Glomerular endothelial cell (primary cell): ENCODE measurements around the gene RAI1. TPM values are rescaled to one million over a fixed set of nuclear protein-coding genes. Genes with fewer than 3 reads are reported as not detected.

ENCODE experiments used
- DNase-seq: peaks from one replicate; pipeline ENCODE4 v3.0.0-alpha.2; 2011; ENCODE audit warnings: low read depth, low spot score; ENCODE audit errors: extremely low read depth
- total RNA-seq: library from RNA; depleted of rRNA; stranded (reverse); fragments of >200 nt; gene quantifications from 2 replicates; pipeline ENCODE4 v1.2.3, GENCODE V29; 2015

Gene RAI1
- total RNA-seq, 1 donor from 2014 or later = 64.9 TPM

DNA sequence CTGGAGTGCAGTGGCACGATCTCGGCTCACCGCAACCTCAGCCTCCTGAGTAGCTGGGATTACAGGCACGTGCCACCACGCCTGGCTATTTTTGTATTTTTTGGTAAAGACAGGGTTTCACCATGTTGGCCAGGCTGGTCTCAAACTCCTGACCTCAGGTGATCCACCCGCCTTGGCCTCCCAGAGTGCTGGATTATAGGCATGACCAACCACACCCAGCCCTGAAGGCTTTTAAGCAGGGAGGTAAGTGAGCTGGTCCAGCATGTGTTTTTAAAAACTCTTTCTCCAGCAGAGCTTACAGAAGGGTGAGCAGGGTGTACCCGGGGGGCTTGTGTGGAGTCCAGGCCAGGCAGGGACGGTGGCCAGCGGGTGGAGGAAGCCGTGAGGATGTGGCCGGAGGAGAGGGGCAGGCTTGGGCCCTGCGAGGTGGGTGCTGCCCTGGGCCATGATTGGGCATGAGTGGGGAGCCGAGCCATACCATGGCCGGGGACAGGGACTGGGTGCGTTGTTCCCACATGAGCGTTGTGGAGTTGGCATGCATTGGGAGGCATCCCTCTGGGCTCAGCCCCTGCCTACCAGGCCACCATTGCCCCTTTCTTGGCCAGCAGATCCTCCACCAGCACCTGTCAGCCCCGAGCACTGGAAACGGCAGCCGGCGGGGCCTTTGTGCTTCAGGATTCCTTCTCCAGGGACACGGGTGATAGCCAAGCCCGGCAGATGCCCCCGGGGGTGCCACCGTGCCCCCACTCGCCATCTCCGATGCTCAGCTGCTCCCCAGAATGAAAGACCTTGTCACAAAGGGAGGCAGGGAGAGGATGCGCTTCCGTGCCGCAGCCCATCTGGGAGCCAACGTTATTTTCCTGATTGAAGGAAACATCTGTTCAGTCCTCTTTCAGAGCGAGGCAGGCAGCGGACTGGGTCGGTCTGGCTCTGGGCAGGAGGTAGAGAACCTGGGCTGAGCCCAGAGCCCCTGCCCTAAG, 64.5 kb downstream of the RAI1 start:
- DNase-seq = no peak

DNA sequence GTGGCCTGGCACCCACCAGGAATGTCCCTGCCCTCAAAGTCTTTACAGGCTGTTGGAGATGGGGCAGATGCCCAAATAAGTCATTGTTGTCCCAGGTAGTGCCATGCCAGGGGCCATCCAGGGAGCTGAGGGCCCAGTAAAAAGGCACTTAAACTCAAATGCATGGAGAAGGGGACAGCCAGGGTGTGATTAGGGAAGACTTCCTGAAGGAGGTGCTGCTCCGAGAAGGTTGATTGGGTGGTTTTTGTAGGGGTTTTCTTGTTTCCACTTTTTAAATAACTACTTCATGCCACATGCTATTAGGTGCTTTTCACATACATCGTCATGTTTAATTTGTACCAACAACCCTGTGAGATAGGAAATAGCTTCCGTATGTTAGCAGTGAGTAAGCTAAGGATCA, 66.9 kb downstream of the RAI1 start:
- DNase-seq = no peak

DNA sequence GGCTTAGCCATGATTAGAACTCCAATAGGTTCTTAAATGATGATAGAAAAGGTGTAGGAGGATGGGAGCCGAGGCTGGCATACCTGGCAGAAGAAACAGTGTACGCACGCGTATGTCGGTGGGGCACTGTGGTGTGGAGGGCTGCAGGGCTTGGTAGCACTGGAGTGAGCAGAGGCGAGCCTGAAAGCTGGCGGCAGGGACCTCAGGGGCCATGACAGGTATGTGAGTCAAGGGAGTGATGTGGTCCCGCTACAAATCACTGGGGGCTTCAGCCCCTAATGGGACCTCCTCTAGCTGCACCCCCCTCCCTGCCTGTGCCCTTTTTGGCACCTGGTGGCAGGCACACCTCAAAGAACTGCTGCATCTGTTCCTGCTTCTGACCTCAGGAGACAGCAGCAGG, 67.3 kb downstream of the RAI1 start:
- no peak for DNase-seq

DNA sequence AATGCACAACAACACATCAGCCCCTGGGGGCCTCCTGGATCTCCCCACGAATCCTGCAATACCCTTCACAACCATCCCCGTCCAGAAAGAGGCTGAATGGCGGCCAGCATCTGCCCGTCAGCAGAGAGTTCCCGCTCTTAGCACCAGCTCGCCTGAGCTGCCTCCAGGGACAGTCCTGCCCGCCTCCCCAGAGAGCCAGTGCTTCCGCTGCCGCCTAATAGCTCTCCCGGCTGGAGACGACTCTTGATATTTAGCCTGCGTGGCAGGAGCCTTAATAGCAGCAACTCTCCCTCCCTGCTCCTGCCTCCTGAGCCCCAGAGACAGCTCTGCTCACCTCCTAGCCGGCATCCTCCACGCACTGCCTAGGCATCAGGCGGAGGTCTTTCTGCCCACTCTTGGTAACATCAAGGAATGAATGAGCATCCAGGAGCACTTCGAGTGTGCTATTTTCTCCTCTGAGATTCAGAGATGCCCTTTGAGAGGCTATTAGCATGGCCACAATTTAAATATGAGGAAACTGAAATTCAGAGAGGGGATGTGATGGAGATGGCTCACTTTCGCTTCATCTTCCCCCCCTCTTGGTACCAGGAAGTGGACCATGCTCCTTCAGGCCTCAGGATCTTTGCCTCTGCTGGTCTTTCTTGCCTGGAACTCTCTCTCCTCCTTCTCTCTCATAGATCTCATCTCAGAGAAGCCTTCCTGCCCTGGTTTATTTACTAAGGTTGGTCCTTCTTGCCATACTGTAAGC, 67.9 kb downstream of the RAI1 start:
- DNase-seq = no peak

DNA sequence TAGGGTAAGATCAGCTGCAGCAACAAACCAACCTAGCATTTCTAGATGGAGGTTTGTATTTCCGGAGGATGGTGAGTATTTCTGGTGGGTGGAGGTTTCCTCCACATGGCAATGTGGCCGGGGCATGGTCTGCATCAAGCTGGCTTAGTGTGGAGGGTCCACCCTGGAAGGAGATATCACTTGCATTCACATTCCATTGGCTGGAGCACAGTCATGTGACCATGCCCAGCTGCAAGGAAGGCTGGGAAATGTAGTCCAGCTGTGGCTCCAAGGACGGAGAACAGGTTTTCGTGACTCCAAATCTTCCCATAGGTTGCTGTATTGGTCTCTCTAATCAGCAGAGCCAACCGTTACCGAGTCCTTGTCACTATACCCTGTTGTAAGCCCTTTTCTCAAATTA, 68.7 kb downstream of the RAI1 start:
- no peak for DNase-seq

DNA sequence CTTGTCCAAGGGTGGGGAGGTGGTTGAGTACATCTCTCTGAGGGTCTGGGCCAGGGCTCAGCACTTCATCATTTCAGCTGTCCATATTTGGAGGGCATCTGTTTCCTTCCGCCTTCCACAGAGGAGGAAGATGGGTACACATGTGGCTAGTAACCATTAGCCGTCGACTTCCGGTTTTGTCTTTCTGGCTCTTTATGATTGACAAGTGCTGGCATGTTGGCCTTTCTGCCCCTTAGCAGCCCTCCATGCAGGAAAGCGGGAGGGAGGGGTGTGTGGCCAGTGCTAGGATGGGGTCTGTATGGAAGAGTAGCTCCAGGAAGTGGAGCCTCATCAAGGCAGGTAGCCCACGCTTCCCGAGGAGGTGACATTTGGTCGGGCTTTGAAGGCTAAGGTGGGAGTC, 69.6 kb downstream of the RAI1 start:
- no peak for DNase-seq

DNA sequence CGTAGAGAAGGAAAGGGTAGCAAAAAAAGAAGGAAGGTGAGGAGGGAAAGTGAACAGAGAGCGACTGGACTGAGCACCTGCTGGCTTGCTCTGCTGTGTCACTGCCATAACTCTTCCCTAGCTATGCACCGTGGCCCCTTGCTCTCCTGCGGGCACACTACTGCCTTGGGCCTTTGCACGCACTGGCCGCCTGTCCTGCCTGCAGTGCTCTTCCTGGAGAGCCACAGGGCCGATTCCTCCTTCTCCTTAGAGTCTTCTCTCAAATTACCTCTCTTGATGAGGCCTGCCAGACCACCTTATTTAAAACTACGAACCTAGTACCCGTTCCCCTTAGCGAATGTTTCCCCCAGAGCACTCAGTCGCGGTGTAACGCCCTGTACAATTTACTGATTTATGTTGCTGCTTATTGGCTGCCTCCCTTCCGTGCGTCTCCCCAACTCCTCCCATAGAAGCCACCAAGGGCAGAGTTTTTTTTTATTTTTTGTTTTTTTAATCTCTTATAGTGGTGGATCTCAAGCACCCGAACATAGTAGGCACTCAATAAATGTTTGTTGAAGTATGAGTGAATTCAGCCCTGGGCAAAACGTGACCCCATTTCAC, 70.3 kb downstream of the RAI1 start:
- DNase-seq = no peak

DNA sequence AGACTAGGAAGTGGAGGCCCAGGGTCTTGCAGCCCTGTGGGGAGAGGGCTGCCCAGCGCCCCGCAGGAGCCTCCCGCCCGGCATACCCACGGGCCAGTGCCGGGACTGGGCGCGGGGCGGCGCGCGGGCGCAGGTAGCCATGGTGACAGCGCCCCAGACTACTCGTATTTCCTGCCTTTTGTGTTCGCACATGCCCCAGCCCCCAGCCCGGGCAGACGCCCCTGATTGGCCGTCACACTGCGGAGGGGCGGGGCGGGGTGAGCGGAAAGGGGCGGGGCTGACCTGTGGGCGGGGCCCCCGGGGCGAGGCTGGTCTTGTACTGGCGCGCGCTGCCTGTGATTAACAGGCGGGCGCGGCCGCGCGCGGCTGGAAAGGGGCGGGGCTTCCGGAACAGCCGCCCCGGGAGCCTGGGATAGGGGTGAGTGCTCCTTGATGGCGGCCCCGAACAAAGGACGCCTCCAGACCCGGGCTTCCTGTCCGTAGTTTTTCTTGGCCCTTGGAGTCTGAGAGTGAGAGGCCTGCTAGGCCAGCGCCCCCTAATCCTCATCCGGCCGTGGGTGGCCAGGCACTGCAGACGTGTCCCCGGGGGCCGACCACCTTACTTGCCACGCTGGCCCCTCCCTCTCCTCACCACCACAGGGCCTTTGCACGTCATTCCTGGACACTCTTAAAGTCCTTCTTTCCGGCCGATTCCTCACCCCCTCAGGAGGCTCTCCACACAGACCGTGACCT, 71.0 kb downstream of the RAI1 start:
- DNase-seq = no peak

DNA sequence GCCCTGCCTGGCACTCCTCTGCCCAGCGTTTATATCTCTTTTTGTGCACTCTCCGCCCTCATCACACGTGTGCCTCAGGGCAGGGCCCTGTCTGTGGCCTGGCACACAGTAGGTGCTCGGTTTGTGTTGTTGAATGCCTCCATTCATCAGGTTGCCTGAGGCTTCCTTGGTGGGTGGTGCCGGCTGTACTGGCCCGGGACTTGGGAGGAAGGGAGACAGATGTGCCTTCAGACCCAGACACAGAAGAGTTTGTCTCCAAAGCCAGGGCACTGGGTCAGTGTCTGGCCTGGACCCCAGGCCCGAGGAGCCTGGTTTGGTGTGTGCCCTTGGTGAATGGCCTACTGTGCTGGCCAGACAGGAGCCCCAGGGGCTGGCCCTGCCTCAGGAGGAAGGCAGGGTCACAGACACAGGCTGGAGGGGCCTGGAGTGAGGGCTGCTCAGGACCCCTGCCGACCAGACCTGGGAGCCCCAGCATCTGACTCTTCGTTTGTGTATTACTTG, 71.6 kb downstream of the RAI1 start:
- DNase-seq = no peak

DNA sequence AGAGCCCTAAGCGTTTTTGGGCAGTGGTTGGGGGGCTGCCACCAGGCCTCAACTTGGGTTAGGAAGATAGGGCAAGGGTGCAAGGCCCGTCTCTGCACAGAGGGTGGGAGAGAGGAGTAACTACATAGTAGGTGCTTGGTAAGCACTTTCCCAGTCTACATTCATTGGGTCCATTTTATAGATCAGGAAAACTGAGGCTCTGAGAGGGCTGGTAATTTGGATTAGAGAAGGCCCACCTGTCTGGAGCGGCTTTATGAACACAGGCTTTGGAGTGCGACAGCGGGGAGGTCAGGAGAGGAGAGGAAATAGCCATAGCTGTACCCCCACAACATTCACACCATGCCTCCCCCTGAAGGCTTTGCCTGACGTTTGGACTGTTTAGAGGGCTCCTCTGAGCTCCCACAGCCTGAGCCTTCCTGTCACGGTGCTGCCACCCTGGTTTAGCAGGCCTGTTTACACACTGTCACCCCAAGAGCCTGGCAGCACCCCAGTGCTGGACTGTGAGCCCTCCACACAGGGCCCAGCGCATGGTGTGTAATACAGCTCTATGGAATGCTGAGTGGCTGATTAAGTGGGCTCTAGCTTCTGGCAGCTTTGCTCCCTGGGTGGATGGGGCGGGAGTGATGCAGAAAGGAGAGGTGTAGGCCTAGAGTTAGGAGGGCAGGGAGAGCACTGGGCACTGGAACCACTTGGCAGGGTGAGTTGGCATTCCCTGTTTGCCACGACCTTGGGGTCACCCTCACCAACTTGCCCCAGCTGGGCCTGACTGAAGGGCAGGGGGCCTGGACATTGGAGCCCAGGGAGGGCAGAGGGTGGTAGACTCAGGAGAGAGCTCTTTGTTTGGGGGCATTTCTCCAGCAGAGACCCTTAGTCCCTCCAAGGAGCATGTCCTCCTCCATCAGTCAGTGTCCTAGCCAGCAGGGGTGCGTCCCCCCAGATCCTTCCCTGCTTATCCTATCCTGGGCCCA, 73.7 kb downstream of the RAI1 start:
- DNase-seq = no peak

DNA sequence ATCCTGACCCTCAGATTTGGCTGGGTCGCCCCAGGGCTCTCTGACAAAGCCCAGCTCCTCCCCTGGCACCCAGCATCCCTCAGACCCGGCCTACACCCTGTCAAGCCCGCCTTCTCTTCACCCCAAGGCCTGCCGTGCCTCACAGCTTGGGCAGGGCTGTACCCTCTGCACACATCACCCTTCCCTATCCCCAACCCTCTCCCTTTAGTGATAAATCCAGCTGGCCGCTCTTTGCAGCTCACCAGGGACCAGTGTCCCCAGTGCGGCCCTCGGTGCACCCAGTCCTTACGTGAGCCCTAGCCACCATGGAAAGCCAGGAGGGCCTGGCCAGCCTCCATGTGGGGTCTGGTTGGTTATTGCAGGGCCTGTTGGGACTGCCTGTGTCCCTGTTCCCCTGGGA, 74.5 kb downstream of the RAI1 start:
- no peak for DNase-seq

DNA sequence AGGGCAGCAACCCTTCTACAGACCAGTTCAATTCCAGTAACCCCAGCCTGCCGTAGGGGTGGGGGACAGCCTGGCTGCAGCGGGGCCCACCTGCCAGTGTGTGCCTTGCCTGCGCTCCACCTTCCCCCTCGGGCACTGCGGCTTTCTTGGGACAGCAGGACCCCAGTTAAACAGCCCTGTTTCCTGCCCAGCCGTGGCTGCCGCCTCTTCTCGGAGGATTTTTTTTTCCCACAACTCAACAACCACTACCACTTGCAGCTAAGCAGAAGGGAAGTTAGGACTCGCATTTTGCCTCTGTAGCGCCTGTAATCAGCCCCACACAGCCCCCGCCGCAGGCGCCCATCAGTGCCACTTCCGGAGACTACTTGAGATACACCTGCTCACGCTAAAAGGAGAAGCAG, 76.1 kb downstream of the RAI1 start:
- DNase-seq = no peak

DNA sequence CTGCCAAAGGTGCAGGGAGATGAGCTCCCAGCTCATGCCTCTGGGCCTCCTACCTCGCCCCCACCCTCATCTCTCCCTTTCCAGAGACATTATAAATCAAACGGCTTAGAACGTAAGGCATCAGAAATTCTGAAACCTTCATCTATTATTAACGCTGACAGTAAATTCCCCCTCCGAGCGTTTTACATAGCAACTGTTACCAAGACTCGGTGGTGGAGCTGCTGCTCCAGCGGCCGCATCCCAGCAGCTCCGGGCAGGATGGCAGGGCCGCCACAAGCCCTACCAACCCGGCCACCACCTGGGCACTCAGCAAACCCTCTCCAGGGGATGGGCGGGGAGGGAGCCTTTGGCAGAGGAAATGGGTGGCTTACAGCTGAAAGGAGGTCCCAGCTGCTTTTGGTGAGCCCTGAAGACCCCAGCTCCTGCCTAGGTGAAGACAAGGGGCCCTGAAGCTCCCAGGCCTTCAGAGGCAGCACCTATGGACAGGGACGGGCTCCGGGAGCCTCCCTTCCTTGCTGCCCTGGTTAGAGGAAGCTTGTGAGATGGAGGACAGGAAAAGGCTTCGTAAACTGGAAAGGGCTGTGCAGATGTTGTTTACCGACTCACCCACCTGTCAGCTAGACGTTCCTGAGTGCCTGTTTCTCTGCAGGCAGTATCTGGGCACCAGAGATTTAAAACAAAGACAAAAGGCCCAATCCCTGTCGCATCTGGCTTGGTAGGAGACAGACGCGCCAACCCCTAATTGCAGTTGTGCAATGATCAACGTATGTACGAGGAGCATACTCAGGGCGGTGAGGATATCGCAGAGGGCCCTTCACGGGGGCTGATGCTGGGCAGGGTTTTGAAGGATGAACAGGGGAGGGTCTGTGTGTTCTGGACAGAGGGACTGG, 76.9 kb downstream of the RAI1 start:
- DNase-seq = no peak

DNA sequence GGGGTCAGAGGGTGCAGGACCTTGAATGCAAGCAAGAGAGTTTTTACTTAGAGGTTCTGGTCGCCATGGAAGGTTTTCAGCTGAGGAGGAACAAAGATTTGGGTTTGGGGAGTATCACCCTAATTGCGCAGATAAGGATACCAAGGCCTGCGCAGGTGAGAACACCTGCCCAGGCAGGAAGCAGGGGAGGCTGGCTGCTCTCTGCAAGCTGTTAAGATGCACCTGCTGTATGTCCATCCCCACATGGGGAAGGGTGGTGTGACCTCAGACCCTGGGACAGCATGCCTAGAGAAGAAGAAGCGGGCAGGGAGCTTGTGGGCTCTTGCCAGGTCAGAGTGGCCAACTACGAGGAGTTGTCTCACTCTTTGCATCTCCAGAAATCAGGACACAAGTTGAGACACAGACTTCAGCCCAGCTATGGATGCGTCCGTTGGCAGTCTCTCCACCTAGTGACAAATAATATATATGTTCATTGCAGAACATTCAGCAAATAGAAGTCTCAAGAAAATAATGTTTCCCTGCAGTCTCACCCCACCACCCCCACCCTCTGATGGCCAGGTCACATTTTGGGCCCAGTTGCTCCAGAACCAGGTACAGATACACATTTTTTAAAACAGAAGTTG, 77.8 kb downstream of the RAI1 start:
- no peak for DNase-seq

DNA sequence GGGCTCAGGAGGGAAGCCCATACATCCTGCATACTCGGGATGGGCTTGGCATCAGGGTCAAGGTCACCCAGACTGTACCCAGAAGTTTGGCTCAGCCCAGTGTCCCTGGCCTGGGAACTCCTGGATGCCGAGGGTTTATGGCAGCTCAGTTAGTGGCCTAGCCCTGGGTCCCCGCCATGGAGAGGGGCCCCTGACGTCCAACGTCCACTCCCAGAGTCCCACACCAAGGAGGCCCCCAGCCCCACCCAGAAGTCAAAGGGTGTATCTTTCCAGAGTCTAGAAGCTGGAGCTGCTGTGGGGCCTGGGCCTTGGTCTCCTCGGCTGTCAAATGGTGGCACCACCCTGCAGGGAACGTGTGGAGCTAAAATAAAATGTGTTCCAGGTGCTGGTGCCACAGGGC, 79.1 kb downstream of the RAI1 start:
- DNase-seq = no peak

DNA sequence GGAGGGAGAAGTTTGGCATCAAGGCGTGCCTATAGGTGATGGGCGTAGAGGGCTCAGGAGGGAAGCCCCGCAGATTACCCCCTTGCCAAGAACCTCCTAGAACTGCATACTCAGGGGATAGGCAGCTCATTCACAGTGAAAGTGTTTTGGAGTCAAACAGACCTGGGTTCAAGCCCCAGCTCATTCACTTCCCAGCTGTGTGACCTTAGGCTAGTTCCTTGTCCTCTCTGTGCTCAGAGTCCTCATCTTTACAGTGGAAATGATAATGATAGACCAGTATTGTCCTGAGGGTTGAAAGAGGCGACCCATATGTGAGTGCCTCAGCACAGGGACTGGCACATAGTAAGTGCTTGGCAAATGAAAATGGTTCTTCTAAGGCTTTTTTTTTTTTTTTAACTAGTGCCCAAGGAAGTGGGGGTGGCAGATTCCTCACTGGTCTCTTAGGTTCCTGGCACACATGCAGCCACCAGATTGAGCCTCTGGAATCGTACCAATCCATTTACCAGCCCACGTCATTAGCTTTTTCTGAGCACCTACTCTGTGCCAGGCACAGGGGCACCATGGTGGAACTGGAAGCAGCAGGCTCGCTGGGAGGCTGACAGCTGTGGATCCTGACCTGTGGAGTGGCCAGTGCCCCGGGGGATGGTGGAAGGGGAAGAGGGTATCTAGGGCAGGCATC, 79.8 kb downstream of the RAI1 start:
- no peak for DNase-seq

DNA sequence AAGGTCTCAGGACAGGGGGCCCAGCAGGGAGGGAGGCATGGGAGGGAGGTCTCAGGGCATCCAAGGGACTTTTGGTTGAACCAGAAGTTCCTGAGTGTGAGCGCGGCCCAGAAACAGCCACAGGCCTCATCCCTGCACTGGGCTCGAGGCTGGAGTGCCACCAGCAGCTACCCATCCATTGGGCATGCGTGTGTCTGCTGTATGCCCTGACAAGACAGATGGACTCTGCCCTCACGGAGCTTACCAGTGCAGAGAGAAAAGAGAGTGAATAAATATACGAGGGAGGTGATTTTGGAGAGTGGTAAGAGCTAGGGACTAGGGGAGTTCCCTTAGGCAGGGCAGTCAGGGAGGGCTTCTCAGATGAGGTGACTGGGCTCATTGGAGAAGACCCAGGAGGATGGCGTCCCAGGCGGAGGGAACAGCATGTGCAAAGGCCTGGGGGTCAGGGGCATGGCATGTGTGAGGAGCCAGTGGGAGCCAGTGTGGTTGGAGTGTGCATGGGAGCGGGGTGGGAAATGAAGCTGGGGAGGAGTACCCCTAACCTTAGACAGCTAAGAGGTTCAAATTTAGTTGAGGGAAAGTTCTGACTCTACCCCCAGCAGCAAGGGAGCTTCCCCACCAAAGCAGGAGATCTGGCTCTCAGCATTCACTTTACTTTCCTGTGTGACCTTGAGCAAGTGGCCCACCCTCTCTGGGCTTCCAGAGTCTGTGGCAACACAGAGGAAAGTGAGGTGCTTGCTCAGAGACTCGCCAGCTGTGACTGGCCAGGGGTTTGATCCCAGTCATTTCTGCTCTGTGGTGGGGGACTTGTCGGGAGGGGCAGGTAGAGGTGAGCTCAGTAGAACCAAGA, 80.9 kb downstream of the RAI1 start:
- DNase-seq = no peak
